NOMO-1 (cell line): ENCODE measurements around the gene KIAA0825.
"Not testable (repeated sequence)": the region's sequence is repeated elsewhere in the genome, so short reads cannot be mapped to it uniquely, and the experiment has no call there.

ENCODE experiments used
- DNase-seq, 2 experiments: peaks; one replicate each; lab custom pipeline; 2025; ENCODE audit not compliant: unreplicated experiment in 2 of 2; lab: John Stamatoyannopoulos, UW

KIAA0825 gene

DNA sequence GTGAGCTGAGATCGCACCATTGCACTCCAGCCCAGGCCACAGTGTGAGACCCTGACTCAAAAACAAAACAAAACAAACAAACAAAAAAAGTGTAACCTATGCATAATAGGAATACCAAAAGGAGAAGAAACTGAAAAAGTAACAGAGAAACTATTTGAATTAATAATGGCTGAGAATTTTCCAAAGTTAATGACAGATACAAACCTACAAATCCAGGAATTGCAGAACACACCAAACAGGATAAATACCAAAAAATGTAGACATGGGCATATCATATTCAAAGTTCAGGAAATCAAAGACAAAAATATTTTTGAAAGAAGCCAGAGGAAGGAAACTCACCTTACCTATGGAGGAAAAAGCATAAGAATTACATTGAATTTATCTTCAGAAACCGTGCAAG, 493.3 kb downstream of the KIAA0825 start:
- no peak for DNase-seq

DNA sequence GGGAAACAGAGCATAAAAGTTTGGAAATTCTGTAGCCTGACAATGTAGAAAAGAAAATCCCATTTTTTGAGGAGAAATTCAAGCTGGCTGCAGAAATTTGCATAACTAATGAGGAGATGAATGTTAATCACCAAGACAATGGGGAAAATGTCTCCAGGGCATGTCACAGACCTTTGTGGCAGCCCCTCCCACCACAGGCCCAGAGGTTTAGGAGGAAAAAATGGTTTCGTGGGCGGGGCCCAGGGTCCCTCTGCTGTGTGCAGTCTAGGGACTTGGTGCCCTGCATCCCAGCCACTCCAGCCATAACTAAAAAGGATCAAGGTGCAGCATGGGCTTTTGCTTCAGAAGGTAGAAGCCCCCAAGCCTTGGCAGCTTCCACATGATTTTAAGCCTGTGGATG, 502.1 kb downstream of the KIAA0825 start:
- DNase-seq: not testable (repeated sequence)

DNA sequence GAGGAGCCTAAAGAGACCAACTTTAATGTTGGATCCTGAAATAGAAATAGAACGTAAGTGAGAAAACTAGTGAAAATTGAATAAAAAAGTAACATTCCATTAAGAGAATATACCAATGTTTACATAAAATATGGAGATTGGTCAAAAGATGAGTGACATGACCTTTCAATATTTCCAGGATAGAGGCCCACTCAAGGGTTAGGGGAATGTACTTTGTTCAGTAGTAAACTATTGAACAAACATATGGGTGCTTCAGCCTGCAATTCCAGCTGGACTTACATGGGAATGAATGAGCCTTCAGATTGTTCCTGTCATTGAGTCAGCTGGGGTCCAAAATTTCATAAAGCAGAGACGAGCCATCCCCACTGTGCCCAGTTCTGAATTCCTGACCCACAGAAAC, 505.3 kb downstream of the KIAA0825 start:
- no peak for DNase-seq

DNA sequence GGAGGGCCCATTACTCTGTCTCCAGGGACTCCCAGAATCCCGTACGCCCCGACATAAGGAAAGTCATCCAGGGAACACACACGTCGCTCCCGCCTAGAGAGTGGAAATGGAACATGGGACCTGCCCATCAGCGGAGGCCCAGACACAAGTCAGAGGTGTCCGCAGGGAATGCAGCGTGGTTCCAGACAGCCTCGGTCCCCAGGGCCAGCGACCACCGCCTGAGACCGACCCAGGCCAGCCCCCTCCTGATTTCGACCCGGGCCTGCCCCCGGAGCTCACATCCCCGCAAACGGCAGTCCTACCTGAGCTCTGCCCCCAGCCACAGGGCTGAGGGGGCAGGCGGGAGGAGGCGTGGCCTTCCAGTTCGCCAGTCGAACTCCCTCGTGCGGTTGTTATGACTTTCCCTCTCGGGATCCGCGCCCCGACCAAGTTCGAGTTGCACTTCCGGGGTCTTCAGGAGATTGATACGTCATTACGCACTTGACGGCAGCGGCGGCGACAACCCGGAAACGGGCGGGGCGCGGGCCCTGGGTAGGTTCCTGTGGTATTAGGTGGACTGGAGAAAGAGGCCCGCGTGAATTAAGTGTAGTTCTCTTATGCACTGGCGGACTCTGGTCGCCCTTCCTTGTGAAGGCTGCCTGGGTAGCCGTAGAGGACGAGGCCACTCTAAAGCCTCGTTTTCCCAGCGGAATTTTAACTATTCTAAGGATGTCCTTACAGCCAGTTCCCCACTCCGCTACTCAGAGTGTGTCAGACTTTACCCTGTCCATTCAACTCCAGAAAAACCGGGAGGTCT, 507.0 kb downstream of the KIAA0825 start:
- peak; percentile 93 to 95 for DNase-seq

DNA sequence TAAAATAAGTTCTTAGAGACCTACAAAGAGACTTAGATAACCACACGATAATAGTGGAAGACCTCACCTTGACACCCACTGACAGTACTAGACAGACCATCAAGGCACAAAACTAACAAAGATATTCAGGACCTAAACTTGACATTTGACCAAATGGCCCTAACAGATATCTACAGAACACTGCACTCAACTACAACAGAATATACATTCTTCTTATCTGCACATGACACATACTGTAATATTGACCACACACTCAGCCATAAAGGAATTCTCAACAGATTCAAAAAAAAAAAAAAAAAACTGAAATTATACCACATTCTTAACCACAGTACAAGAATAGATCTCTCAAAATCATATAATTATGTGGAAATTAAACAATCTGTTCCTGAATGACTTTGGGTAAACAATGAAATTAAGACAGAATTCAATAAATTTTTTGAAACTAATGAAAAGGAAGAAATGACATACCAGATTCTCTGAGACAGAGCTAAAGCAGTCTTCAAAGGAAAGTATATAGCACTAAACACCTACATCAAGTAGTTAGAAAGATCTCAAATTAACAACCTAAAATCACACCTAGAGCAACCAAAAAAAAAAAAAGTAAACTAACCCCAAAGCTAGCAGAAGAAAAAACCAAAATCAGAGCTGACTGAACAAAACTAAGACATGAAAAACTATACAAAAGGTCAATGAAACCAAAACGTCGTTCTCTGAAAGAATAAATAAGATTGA, 514.7 kb downstream of the KIAA0825 start:
- DNase-seq: no peak
